Activated CD4-positive, alpha-beta T cell treated with anti-CD3 and anti-CD28 coated beads, Interleukin-2, amount 50 U/mL, for 1 hour (primary cell): ENCODE results near the gene ADAM15.

ENCODE experiments used
- DNase-seq: peaks from one replicate; pipeline ENCODE4 v3.0.0-alpha.2; 2020

Gene ADAM15

DNA sequence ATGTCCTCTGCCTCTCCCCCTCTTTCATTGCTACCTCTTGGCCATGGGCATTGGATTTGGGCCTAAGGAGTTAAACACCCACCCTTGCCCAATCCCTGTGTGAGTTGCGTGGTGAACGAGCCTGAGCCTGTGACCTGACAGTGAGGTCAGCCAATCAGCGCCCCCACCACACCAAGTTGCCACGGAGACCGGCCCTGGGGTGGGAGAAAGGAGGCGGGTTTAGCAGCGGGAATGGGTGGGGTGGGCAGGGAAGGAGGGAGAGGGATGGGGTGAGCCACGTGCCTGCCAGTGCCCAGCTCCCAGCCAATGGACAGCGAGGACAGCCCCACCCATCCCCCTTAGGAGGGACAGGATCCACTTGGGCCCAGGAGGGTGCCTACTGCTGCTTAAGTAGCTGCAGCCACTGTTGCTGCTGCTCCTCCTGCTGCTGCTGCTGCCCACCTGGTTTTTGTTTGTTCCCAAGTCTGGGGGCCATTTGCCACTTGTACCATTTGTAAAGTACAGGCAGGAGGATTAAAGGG, 39.0 kb upstream of the ADAM15 start:
- no peak for DNase-seq

DNA sequence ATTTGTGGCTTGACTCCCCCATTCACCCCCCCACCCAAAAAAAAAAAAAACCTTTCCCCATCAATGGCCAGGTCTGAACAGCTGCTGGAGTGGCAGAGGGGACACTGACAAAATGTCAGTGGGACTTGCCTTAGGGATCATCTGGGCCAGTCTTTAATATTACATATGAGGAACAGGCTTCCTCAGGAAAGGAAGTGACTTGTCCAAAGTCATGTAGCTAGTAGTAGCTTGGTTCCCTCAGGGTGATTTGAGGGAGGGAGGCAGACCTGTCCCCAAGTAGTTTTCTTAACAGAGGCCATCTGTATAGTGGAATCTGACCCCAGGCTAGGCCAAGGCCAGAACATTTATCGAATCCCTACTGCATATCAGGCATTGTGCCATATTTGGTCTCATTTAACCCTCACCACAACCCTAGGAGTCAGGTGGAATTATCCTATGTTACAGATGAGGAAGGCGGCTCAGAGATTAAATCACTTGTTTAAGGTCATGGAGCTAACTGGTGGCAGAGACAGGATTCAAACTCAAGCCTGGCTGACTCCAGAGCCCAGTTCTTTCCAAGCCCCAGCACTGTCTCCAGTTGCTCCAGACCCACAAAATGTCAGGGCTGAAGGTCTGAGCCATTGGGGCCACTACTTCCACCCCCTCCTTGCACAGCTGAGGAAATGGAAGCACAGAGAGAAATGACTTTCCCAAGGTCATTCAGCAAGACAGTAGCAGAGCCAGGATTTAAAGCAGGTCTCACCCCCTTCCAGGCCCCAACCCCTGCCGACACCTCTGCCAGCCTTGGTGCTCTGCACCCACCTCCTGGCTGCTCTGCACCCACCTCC, 38.1 kb upstream of the ADAM15 start:
- DNase-seq, result no peak

DNA sequence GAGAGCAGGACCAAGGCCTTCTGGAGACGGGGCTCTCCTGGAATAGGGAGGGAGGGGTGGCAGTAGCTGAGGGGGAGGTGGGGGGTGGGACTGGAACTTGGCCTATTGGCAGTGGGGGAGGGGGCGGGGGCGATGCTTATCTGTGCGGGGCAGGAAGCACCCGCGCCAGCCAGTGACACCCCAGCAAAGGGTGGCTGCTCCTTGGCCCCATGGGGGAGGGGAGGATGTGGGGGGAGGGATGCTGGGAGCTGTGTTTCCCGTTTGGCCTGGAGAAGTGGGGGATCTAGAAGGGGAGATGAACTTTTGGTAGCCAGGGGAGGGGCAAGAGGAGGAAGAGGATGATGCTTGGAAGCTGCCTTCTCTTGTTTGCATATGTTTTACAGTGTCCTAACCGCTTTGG, 37.5 kb upstream of the ADAM15 start:
- peak; percentile 46 for DNase-seq

DNA sequence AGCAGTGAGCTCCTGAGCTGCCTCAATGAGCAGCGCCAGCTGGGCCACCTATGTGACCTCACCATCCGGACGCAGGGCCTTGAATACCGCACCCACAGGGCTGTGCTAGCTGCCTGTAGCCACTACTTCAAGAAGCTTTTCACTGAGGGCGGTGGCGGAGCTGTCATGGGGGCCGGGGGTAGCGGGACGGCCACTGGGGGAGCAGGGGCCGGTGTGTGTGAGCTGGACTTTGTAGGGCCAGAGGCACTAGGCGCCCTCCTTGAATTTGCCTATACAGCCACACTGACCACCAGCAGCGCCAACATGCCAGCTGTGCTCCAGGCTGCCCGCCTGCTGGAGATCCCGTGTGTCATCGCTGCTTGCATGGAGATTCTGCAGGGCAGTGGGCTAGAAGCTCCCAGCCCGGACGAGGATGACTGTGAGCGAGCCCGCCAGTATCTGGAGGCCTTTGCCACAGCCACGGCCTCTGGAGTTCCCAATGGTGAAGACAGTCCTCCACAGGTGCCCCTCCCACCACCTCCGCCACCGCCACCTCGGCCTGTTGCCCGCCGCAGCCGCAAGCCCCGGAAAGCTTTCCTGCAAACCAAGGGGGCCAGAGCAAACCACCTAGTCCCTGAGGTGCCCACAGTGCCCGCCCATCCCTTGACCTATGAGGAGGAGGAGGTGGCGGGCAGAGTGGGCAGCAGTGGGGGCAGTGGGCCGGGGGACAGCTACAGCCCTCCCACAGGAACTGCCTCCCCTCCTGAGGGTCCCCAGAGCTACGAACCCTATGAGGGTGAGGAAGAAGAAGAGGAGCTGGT, 36.2 kb upstream of the ADAM15 start:
- DNase-seq, result no peak

DNA sequence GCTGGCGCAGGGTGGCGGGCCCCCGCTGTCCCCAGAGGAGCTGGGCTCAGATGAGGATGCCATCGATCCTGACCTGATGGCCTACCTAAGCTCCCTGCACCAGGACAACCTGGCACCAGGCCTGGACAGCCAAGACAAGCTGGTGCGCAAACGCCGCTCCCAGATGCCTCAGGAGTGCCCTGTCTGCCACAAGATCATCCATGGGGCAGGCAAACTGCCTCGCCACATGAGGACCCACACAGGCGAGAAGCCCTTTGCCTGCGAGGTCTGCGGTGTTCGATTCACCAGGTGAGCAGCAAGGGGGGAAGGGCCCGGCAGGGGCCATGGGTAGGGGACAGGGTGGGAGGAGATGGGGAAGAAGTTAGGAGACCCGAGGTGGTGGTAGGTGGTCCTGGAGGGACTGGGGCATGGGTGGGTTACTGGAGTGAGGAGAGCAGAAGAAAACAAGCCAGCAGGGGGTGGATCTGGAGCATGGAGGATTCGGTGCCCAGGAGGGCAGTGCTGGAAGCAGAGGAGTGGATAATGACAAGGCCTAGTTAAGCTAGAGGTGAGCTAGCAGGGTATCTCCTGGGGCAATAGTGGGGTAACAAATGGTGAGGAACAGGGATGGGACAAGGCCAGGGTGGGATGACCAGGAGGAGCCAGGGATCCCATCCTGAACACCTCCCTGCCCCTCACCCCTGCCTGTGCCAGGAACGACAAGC, 35.4 kb upstream of the ADAM15 start:
- DNase-seq, result no peak

- no peak for DNase-seq
Observed at GRCh38 chr1:155016231-155016831, 34.8 kb upstream of the ADAM15 start.

DNA sequence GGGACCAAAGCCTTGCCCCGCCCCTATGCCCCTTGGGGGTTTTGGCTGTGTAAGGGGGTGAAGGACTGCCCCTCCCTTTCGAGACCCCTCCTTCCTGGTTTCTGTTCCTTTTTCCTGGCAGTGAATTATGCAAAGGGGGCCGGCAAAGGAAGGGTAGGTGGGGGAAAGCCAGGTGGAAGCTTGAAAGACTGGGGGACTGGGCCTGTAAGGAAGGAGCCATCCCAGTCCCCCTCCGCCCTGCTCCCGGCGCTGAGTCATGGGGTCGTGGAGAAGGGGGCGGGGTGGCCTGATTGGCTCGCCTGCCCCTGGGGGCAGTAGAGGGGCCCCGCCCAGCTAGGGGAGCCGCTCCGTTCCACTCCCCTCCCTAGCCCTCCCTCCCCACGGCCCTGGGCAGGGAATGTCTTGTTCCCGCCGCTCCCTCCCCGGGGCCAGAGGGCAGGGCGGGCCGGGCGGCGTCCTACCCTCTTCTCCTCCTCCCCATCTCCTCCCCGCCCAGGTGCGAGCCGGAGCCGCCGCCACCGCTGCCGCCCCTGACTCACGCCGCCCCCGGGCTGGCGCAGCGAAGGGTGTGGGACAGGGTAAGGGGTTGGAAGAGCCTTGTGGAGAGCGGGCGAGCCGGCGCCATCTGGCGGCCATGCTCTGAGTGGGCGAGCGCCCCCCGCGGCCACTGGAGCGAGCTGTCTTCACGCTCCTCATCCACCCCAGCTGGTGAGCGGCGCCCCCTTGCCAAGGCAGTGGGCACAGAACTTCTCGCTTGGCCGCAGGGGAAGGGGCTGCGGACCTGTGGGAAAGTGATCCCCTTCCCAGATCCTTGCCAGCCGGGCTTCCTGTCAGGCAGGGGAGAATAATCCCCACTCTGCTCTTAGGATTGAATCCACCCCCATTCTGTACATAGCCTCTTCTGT, 33.8 kb upstream of the ADAM15 start:
- DNase-seq, result peak; percentile 90

- DNase-seq, result no peak
Observed at GRCh38 chr1:155017946-155018316, 33.2 kb upstream of the ADAM15 start.

- DNase-seq, result no peak
Observed at GRCh38 chr1:155018617-155019348, 32.3 kb upstream of the ADAM15 start.

GRCh38 chr1:155019377-155020245, 31.5 kb upstream of the ADAM15 start:
- no peak for DNase-seq

DNA sequence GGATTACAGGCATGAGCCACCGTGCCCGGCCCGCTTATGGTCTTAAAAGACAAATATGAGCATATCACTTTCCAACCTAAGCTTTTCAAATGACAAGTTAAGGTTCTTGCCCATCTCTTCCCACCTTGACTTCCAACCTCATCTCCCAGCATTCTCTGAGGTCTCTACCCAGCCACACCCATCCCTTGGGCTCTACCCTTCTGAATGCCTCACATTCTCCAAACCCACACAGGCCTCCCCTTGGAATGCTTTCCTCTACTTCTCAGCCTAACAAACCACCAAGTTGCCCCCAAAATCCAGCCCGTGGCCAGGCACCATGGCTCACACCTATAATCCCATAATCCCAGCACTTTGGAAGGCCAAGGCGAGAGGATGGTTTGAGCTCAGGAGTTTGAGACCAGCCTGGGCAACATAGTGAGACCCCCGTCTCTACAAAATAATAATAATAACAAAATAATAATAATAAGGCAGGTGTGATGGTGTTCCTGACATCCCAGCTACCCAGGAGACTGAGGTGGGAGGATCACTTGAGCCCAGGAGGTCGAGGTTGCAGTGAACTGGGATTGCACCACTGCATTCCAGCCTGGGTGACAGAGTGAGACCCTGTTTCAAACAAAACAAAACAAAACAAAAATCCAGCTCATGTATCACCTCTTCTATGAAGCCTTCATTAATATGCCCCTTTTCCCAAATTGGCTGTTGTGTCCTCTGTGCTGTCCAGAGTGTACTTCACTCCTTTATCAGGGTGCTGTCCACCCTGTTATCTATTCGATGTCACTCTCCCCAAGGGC, 28.8 kb upstream of the ADAM15 start:
- DNase-seq, result no peak

DNA sequence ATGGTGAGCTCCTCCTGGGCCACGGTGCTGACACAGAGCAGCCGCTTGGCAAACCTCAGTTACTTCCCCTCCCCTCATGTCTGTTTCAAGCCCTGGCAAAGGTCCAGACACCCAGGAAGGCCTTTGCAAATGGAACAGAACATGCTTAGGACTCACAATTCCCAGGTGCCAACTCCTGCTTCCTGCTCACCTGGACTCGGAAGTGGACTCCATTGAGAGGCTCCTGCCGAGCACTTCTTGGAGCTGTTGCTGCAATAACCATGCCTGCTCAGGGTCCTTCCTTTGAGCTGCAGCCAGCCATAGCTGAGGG, 28.2 kb upstream of the ADAM15 start:
- no peak for DNase-seq

GRCh38 chr1:155023627-155024026, 27.5 kb upstream of the ADAM15 start:
- no peak for DNase-seq

DNA sequence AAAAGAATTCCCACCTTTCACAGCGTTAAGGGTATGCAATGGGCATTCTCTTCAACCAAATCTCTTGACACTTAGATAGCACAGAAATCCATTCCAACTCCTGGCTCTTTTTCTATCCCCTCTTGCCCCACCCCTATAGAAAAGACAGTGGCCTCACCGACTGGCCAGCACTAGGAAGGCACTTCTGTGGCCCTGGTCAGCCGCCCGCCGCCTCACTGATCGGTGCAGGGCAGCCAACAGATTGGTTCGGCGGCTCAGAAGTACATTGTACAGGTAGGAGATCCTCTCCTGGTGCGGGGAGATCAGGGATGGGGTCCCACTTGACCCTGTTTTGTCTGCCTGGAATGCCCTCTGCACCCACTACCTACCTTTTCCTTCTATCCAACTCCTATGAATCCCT, 26.8 kb upstream of the ADAM15 start:
- DNase-seq, result no peak

- DNase-seq, result no peak
Observed at GRCh38 chr1:155026154-155026553, 25.0 kb upstream of the ADAM15 start.

DNA sequence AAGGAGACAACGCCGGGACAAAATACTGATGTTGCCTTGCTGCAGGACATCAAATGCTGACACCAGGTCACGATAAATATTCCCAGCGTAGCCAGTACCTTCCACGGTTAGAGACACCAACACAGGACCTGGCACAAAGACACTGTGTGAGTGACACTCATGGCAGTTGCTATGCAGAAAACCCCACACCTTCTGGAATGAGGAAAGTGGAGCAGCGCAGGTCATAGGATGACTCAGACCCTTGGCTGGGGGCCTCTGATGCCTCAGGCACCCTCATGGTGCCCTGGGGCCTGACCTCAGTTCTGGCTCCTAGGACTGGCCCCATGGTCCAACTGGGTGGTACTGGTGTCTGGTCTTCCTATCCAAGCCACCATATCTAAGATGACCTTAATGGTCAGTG, 24.5 kb upstream of the ADAM15 start:
- no peak for DNase-seq

GRCh38 chr1:155029513-155030242, 21.4 kb upstream of the ADAM15 start:
- no peak for DNase-seq

GRCh38 chr1:155030243-155030795, 20.8 kb upstream of the ADAM15 start:
- DNase-seq, result no peak
